Lower leg skin (tissue), 3 donors: ENCODE results near the gene RAPGEF5.

ENCODE experiments used
- POLR2A ChIP-seq, 2 donors: fragments of 450-650 bp; IDR thresholded peaks; one replicate each; pipeline ENCODE4 v1.6.1; 2016 to 2017; ENCODE audit warnings: antibody characterized with exemption in 2 of 2, mild to moderate bottlenecking in 1 of 2, moderate library complexity in 1 of 2
- TF ChIP-seq, protein P1 (sequence below), 3 donors: fragments of 450-650 bp; IDR thresholded peaks; one replicate each; pipeline ENCODE4 v1.5.1; 2016; ENCODE audit warnings: antibody characterized with exemption in 3 of 3, mild to moderate bottlenecking in 3 of 3, moderate library complexity in 2 of 3

DNA sequence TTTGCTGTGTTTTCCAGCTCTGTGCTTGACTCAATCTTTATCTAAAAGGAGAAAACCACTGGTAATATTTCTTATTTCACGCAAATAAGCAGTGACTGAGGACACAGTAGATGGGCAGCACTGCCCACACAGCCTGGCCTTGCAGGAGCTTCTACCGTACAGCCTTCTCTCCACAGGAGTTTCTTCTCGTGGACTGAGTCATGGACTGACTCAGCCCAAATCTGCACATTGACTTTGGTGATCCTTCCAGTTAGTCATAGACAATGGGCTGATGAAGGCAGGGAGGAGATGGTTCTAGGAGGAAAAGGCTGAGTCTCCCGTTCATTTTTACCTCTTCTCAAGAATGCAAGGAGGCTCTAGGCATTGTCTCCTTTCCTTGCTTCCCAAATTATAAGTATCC is 200.7 kb downstream of the RAPGEF5 start:
- TF ChIP-seq, protein P1, sequence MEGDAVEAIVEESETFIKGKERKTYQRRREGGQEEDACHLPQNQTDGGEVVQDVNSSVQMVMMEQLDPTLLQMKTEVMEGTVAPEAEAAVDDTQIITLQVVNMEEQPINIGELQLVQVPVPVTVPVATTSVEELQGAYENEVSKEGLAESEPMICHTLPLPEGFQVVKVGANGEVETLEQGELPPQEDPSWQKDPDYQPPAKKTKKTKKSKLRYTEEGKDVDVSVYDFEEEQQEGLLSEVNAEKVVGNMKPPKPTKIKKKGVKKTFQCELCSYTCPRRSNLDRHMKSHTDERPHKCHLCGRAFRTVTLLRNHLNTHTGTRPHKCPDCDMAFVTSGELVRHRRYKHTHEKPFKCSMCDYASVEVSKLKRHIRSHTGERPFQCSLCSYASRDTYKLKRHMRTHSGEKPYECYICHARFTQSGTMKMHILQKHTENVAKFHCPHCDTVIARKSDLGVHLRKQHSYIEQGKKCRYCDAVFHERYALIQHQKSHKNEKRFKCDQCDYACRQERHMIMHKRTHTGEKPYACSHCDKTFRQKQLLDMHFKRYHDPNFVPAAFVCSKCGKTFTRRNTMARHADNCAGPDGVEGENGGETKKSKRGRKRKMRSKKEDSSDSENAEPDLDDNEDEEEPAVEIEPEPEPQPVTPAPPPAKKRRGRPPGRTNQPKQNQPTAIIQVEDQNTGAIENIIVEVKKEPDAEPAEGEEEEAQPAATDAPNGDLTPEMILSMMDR (IDR thresholded peaks at IDR 0.05), result no peak
- no peak for TF ChIP-seq POLR2A (IDR thresholded peaks at IDR 0.05)
